ENCODE data around the gene SPSB1.

DNA sequence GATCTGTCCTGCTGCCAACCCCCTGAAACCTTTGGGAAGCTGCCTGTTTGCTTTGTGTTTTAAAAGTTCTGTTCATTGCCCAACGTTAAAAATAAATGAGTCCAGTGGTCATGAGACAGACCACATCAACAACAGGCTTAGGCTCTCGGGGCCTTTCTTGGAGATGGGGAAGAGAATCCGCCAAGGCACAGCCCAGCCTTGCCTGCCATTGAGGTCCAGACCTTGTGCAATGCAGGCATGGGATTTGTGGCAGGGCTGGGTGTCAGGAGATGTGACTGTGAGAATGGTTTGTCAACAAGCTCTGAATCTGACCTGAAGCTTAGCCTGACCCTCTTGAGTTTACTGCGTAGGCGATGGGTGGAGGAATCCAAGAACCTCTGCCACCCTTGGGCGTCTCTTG lies 4.2 kb downstream of the SPSB1 start:
- TF ChIP-seq, protein P1, sequence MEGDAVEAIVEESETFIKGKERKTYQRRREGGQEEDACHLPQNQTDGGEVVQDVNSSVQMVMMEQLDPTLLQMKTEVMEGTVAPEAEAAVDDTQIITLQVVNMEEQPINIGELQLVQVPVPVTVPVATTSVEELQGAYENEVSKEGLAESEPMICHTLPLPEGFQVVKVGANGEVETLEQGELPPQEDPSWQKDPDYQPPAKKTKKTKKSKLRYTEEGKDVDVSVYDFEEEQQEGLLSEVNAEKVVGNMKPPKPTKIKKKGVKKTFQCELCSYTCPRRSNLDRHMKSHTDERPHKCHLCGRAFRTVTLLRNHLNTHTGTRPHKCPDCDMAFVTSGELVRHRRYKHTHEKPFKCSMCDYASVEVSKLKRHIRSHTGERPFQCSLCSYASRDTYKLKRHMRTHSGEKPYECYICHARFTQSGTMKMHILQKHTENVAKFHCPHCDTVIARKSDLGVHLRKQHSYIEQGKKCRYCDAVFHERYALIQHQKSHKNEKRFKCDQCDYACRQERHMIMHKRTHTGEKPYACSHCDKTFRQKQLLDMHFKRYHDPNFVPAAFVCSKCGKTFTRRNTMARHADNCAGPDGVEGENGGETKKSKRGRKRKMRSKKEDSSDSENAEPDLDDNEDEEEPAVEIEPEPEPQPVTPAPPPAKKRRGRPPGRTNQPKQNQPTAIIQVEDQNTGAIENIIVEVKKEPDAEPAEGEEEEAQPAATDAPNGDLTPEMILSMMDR (optimal IDR thresholded peaks at IDR 0.05 in 1 of 3, IDR thresholded peaks at IDR 0.05 in 1 of 3, conservative IDR thresholded peaks at IDR 0.05 in 1 of 3; ENCODE audit: extremely low read depth in 1 of 3, insufficient read depth in 2 of 3, low read length in 3 of 3) = no peak
- TF ChIP-seq EZH2 (IDR thresholded peaks at IDR 0.05; ENCODE audit: low read length) = no peak

Measured in keratinocyte (primary cell).